ENCODE results near the gene PGAM5.

DNA sequence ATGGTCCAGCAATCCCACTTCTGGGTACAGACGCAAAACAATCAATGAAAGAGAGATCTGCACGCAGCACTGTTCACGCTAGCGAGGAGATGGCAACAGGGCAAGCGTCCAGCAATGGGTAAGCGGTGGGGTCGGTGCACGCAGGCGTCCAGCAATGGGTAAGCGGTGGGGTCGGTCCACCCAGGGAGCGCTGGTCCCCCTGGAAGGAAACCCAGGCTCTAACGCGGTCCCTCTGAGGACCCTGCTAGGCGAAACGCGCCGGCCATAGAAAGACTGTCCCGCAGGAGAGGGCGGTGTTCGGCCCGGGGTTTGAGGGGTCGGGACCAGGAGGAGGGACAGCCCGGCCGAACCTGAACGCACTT is 618 bp upstream of the PGAM5 start:
- TF ChIP-seq, protein P1, sequence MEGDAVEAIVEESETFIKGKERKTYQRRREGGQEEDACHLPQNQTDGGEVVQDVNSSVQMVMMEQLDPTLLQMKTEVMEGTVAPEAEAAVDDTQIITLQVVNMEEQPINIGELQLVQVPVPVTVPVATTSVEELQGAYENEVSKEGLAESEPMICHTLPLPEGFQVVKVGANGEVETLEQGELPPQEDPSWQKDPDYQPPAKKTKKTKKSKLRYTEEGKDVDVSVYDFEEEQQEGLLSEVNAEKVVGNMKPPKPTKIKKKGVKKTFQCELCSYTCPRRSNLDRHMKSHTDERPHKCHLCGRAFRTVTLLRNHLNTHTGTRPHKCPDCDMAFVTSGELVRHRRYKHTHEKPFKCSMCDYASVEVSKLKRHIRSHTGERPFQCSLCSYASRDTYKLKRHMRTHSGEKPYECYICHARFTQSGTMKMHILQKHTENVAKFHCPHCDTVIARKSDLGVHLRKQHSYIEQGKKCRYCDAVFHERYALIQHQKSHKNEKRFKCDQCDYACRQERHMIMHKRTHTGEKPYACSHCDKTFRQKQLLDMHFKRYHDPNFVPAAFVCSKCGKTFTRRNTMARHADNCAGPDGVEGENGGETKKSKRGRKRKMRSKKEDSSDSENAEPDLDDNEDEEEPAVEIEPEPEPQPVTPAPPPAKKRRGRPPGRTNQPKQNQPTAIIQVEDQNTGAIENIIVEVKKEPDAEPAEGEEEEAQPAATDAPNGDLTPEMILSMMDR (conservative IDR thresholded peaks at IDR 0.05; ENCODE audit: low read depth, low read length), result no peak
- no peak for TF ChIP-seq EZH2 (IDR thresholded peaks at IDR 0.05; ENCODE audit: borderline replicate concordance, low read depth, low read length, poor library complexity, severe bottlenecking)

Measured in A673 (cell line).